ENCODE data around the gene EPS8L2.
"Not testable (repeated sequence)": the region's sequence is repeated elsewhere in the genome, so short reads cannot be mapped to it uniquely, and the experiment has no call there.

EPS8L2 gene

GRCh38 chr11:733072-733471, 27.0 kb downstream of the EPS8L2 start:
- ChIA-PET CTCF (interaction anchor here (1.1 kb wide), 2 partner anchors 10 to 179 kb away, joined by 3 read pairs; no protein-coding TSS in a partner anchor), POLR2A (no interaction called here)
- no peak for TF ChIP-seq CTCF (IDR thresholded peaks at IDR 0.05; ENCODE audit: control extremely low read depth, extremely low read depth, low read depth, missing control alignments)
- no peak for DNase-seq (ENCODE audit: extremely low spot score)

GRCh38 chr11:734541-734940, 28.5 kb downstream of the EPS8L2 start:
- DNase-seq (ENCODE audit: extremely low spot score); CTCF ChIA-PET; POLR2A ChIA-PET: not testable (repeated sequence)

GRCh38 chr11:737366-737765, 31.3 kb downstream of the EPS8L2 start:
- ChIA-PET CTCF (interaction anchor here (2.7 to 12.5 kb wide), 2 partner anchors 10 to 12 kb away, joined by 8 to 112 read pairs; partner anchors contain the start of gene TALDO1), POLR2A (no interaction called here)
- no peak for DNase-seq (ENCODE audit: extremely low spot score)
- no peak for TF ChIP-seq CTCF (IDR thresholded peaks at IDR 0.05; ENCODE audit: control extremely low read depth, extremely low read depth, low read depth, missing control alignments)

- POLR2A ChIA-PET; DNase-seq (ENCODE audit: extremely low spot score): not testable (repeated sequence)
- CTCF ChIA-PET = interaction anchor here (2.7 to 12.5 kb wide), 2 partner anchors 10 to 13 kb away, joined by 8 to 112 read pairs; partner anchors contain the start of gene TALDO1
Observed at GRCh38 chr11:737899-738298, 31.9 kb downstream of the EPS8L2 start.

GRCh38 chr11:742156-742546, 36.1 kb downstream of the EPS8L2 start:
- TF ChIP-seq CTCF (IDR thresholded peaks at IDR 0.05; ENCODE audit: control extremely low read depth, extremely low read depth, low read depth, missing control alignments) = no peak
- DNase-seq (ENCODE audit: extremely low spot score) = no peak
- CTCF ChIA-PET = interaction anchor here (1.2 to 12.5 kb wide), 2 partner anchors 12 to 17 kb away, joined by 4 to 112 read pairs; no protein-coding TSS in a partner anchor
- POLR2A ChIA-PET = no interaction called here

- no peak for TF ChIP-seq CTCF (IDR thresholded peaks at IDR 0.05; ENCODE audit: control extremely low read depth, extremely low read depth, low read depth, missing control alignments)
- CTCF ChIA-PET = interaction anchor here (1.2 to 12.5 kb wide), 3 partner anchors 12 to 18 kb away, joined by 4 to 112 read pairs (median 4); no protein-coding TSS in a partner anchor
- no peak for DNase-seq (ENCODE audit: extremely low spot score)
- POLR2A ChIA-PET = interaction anchor here (0.7 kb wide), 1 partner anchor 11 kb away, joined by 3 read pairs; no protein-coding TSS in a partner anchor
Observed at GRCh38 chr11:742571-743201, 36.7 kb downstream of the EPS8L2 start.

GRCh38 chr11:745428-745827, 39.4 kb downstream of the EPS8L2 start:
- POLR2A ChIA-PET = interaction anchor here (0.6 to 0.7 kb wide), 2 partner anchors 52 to 74 kb away, joined by 3 to 6 read pairs; no protein-coding TSS in a partner anchor
- TF ChIP-seq CTCF (IDR thresholded peaks at IDR 0.05; ENCODE audit: control extremely low read depth, extremely low read depth, low read depth, missing control alignments) = no peak
- CTCF ChIA-PET = interaction anchor here (12.5 kb wide), 1 partner anchor 20 kb away, joined by 112 read pairs; no protein-coding TSS in a partner anchor
- no peak for DNase-seq (ENCODE audit: extremely low spot score)

All from GM10248 (cell line).